Prostate gland (tissue), 2 donors: ENCODE data around the gene BIN1. TPM values are rescaled to one million over a fixed set of nuclear protein-coding genes. Genes with fewer than 3 reads are reported as not detected.

Experiments used
- DNase-seq: peaks from one replicate; pipeline ENCODE4 v3.0.0-alpha.2; 2019; ENCODE audit warnings: low spot score
- H3K27ac ChIP-seq, 2 donors: fragments of 200-600 bp; sonication (generic); 2 replicates each; pipeline ENCODE4 v1.5.1; 2017 to 2019
- H3K27me3 ChIP-seq: fragments of 200-600 bp; sonication (generic); replicated peaks from 2 replicates; pipeline ENCODE4 v1.5.1; 2019; ENCODE audit not compliant: insufficient read depth
- H3K36me3 ChIP-seq, 2 donors: fragments of 200-600 bp; sonication (generic); 1 replicate in 1 of 2; 2 replicates in 1 of 2; pipeline versions ENCODE4 v1.5.1 to v1.8.1; 2017 to 2019
- H3K4me1 ChIP-seq: fragments of 200-600 bp; sonication (generic); replicated peaks from 2 replicates; pipeline ENCODE4 v1.5.1; 2019
- H3K4me3 ChIP-seq, 2 donors: fragments of 200-600 bp; sonication (generic); 2 replicates each; pipeline ENCODE4 v1.5.1; 2017 to 2019
- H3K9me3 ChIP-seq: fragments of 200-600 bp; sonication (generic); 2 replicates; pipeline ENCODE4 v1.5.1; 2017
- POLR2A ChIP-seq: fragments of 450-650 bp; IDR thresholded peaks from one replicate; pipeline ENCODE4 v1.6.1; 2016; ENCODE audit warnings: antibody characterized with exemption, mild to moderate bottlenecking
- POLR2AphosphoS5 ChIP-seq: sonication (generic); formaldehyde crosslinking; IDR thresholded peaks from one replicate; pipeline ENCODE4 v1.6.1; 2017; ENCODE audit warnings: antibody characterized with exemption
- WGBS: methylation state at CpG from one replicate; pipeline ENCODE4 v1.1.5; 2018; 5-methylcytosine and 5-hydroxymethylcytosine counted together
- intact Hi-C: fragments of 100-400 bp; cut with DNase I; formaldehyde crosslinking; loops from one replicate; pipeline ENCODE4 v1.14.2; 2022
- total RNA-seq, 2 donors: library from RNA; depleted of rRNA; stranded (reverse); fragments of >200 nt; gene quantifications; one replicate each; pipeline ENCODE4 v1.1.0, GENCODE V29; 2016
- TF ChIP-seq, protein P1 (sequence below), 4 experiments: fragments of 200-600 bp in 2 of 4; fragments of 450-650 bp in 2 of 4; sonication (generic) in 2 of 4; IDR thresholded peaks; 1 replicate in 3 of 4; 2 replicates in 1 of 4; pipeline ENCODE4 v1.5.1; 2016 to 2019; ENCODE audit warnings: antibody characterized with exemption in 4 of 4, mild to moderate bottlenecking in 2 of 4, moderate library complexity in 2 of 4

BIN1 gene
- total RNA-seq, 2 donors from 2014 or later = 65.6 to 70.1 TPM

DNA sequence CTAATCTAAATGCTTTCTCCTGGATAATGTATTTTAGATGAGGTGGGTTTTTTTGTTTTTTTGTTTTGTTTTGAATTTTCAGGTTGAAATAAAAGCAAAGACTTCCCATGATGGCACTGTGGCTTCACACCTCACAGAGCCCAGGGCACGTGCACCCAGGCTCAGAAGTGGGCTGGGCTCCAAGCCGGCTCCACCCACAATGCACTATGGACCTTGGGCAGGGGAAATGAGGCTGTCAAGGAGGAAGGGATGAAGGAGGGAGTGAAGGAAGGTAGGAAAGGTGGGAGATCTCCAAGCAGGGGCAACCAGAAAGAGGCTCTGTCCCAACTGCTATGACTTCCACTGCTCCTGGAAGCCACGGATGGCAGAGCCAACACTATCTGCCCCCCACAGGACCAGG, 60.4 kb downstream of the BIN1 start:
- H3K9me3 ChIP-seq = no peaks in the 10 kb centered on the region
- H3K36me3 ChIP-seq = no peaks in the 10 kb centered on the region
- no peaks in the 10 kb centered on the region for H3K27me3 ChIP-seq
- no peaks in the 10 kb centered on the region for H3K4me1 ChIP-seq
- WGBS = 79% methylated on average over 3 of the region's 3 CpGs
- H3K4me3 ChIP-seq = no peak overlapping the region
- TF ChIP-seq POLR2A (no peak), POLR2AphosphoS5 (no peak)
- TF ChIP-seq, protein P1, sequence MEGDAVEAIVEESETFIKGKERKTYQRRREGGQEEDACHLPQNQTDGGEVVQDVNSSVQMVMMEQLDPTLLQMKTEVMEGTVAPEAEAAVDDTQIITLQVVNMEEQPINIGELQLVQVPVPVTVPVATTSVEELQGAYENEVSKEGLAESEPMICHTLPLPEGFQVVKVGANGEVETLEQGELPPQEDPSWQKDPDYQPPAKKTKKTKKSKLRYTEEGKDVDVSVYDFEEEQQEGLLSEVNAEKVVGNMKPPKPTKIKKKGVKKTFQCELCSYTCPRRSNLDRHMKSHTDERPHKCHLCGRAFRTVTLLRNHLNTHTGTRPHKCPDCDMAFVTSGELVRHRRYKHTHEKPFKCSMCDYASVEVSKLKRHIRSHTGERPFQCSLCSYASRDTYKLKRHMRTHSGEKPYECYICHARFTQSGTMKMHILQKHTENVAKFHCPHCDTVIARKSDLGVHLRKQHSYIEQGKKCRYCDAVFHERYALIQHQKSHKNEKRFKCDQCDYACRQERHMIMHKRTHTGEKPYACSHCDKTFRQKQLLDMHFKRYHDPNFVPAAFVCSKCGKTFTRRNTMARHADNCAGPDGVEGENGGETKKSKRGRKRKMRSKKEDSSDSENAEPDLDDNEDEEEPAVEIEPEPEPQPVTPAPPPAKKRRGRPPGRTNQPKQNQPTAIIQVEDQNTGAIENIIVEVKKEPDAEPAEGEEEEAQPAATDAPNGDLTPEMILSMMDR (IDR thresholded peaks at IDR 0.05) = no peak
- intact Hi-C loops = no loop called here
- H3K27ac ChIP-seq = no peak overlapping the region
- DNase-seq = no peak

DNA sequence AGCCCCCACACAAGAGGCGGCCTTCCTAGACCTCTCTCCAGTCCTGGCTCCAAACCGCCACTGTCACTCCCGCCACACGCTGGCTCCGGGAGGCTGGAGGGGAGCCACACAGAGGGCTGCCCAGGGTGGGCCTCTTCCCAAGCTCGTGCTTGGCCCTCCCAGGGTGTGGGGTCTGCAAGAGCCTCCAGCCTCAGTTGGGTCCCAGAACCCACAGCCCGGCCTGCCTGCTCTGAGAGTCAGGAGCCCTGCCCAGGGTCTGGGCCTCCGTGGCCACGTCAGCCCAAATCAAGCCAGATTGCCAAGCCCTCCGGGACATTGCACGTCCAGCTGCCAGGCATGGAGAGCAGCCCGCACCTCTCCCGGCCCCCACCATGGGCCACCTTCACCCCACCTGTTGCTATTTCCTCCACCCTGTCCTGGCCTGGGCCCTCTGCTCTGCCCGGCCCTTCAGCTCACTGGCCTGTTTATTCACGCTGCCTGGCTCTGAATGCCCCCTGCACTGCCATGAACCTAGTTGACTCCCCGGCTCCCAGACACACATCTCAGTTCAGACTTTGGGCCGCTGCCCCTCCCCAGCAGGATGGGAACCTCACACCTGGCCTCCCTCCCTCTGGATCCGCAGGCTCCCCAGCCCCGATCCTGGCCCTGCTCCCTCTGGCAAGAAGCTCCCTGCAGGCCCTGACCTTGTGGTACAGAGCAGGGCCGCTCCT, 61.0 kb downstream of the BIN1 start:
- Histone ChIP-seq H3K27ac (no peak overlapping the region), H3K27me3 (no peaks in the 10 kb centered on the region), H3K9me3 (no peaks in the 10 kb centered on the region), H3K36me3 (no peaks in the 10 kb centered on the region), H3K4me1 (no peaks in the 10 kb centered on the region), H3K4me3 (no peak overlapping the region)
- no peak for TF ChIP-seq POLR2A
- no peak for TF ChIP-seq POLR2AphosphoS5
- TF ChIP-seq, protein P1 (IDR thresholded peaks at IDR 0.05) = no peak
- no peak for DNase-seq
- intact Hi-C loops = no loop called here
- WGBS = 52% methylated on average over 20 of the region's 20 CpGs

DNA sequence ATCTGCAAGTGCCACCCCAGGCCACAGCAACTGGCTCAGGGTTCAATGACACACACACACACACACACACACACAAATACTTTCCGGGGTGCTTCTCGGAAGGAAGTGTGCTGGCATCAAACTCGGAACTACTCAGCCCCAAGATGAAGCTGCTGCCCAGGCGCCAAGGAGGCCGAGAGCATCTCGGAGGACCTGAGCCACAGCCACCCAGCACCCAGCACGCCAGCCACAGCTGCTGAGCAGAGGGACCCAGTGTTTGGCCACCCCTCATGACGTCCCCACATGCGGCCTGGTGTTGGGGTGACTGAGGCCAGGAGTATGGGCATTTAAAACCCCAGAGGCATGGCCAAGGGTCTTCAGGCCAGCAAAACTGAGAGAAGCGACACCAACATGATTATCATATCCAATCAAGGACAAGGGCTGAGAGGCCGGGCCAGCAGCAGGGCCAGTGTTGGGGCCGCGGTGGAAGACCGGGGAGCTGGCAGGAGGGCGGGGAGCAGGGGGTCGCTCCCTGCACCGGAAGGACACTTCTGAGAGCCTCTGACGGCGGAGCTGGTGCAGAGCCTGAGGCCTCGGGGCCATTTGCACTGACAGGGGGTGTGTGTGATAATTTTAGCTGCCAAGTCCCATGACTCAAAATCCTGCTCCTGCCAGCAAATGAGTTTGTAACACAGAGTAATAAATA, 61.8 kb downstream of the BIN1 start:
- TF ChIP-seq, protein P1 (IDR thresholded peaks at IDR 0.05) = no peak
- no peak for TF ChIP-seq POLR2AphosphoS5
- TF ChIP-seq POLR2A = no peak
- Histone ChIP-seq H3K36me3 (no peaks in the 10 kb centered on the region), H3K9me3 (no peaks in the 10 kb centered on the region), H3K27me3 (no peaks in the 10 kb centered on the region), H3K4me1 (no peaks in the 10 kb centered on the region), H3K4me3 (no peak overlapping the region), H3K27ac (no peak overlapping the region)
- no peak for DNase-seq
- intact Hi-C loops = no loop called here
- whole genome bisulfite sequencing = 76% methylated on average over 20 of the region's 20 CpGs

DNA sequence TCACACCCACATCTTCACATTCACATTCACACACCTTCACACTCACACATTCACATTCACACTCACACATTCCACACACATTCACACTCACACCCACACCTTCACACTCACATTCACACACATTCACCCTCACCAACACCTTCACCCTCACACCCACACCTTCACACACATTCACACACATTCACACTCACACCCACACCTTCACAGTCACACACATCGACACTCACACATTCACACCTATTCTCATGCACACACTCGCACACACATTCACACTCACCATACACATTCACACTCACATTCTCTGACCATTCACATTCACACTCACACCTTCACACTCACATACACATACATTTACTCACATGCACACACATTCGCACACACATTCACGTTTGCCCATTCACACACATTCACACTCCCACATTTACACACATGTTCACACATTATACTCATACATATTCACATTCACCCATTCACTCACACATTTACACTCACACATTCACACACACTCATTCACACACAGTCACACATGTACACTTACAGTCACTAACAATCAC, 62.7 kb downstream of the BIN1 start:
- WGBS = 93% methylated on average over 4 of the region's 4 CpGs
- no peaks in the 10 kb centered on the region for H3K9me3 ChIP-seq
- intact Hi-C loops = no loop called here
- H3K36me3 ChIP-seq = no peaks in the 10 kb centered on the region
- H3K4me3 ChIP-seq = no peak overlapping the region
- no peaks in the 10 kb centered on the region for H3K4me1 ChIP-seq
- H3K27me3 ChIP-seq = no peaks in the 10 kb centered on the region
- no peak for DNase-seq
- H3K27ac ChIP-seq = no peak overlapping the region
- TF ChIP-seq, protein P1 (IDR thresholded peaks at IDR 0.05) = no peak
- TF ChIP-seq POLR2AphosphoS5 = no peak
- TF ChIP-seq POLR2A = no peak
